Keratinocyte (primary cell): ENCODE data around the gene NME3. TPM values are rescaled to one million over a fixed set of nuclear protein-coding genes. Genes with fewer than 3 reads are reported as not detected.

Experiments used
- DNase-seq: peaks from one replicate; pipeline ENCODE4 v3.0.0-alpha.2; 2011; ENCODE audit warnings: low read depth, missing footprints, low spot score
- FAIRE-seq: peaks from 2 replicates; lab custom pipeline; 2011; peaks lifted over from hg19 to GRCh38; lab: Jason Lieb, UNC
- H2AFZ ChIP-seq: 2 replicates; pipeline ENCODE4 v1.6.0; 2012; ENCODE audit warnings: low read length, control low read depth, inconsistent platforms; ENCODE audit not compliant: control insufficient read depth
- H3K27ac ChIP-seq: 2 replicates; pipeline ENCODE4 v1.5.1; 2011; ENCODE audit warnings: low read length; ENCODE audit not compliant: control insufficient read depth, insufficient read depth
- H3K27me3 ChIP-seq: 3 replicates; pipeline ENCODE4 v1.6.0; 2011; ENCODE audit warnings: low read length; ENCODE audit not compliant: control insufficient read depth, insufficient read depth; ENCODE audit errors: extremely low read depth
- H3K36me3 ChIP-seq, 2 experiments: 2 replicates in 1 of 2; 3 replicates in 1 of 2; pipeline ENCODE4 v1.5.1; 2011; ENCODE audit warnings: low read length in 2 of 2, mild to moderate bottlenecking in 1 of 2; ENCODE audit not compliant: control insufficient read depth in 2 of 2, insufficient read depth in 2 of 2; ENCODE audit errors: extremely low read depth in 1 of 2
- H3K4me1 ChIP-seq: 3 replicates; pipeline ENCODE4 v1.5.1; 2011; ENCODE audit warnings: low read length; ENCODE audit not compliant: control insufficient read depth, insufficient read depth; ENCODE audit errors: extremely low read depth
- H3K4me2 ChIP-seq: 3 replicates; pipeline ENCODE4 v1.6.0; 2011; ENCODE audit warnings: low read depth, low read length; ENCODE audit not compliant: control insufficient read depth, insufficient read depth; ENCODE audit errors: extremely low read depth
- H3K4me3 ChIP-seq, 3 experiments: fragments of 200-600 bp in 1 of 3; sonication (generic) in 1 of 3; 2 replicates in 2 of 3; 3 replicates in 1 of 3; pipeline ENCODE4 v1.5.1; 2011 to 2016; ENCODE audit warnings: low read length in 3 of 3, mild to moderate bottlenecking in 3 of 3, control low read depth in 2 of 3, inconsistent platforms in 1 of 3, low read depth in 1 of 3, mixed read lengths in 1 of 3, mixed run types in 1 of 3, moderate library complexity in 1 of 3; ENCODE audit not compliant: control insufficient read depth in 2 of 3, insufficient read depth in 2 of 3; ENCODE audit errors: extremely low read depth in 1 of 3
- H3K79me2 ChIP-seq: 2 replicates; pipeline ENCODE4 v1.6.0; 2012; ENCODE audit warnings: low read length; ENCODE audit not compliant: control insufficient read depth, insufficient read depth
- H3K9ac ChIP-seq: 3 replicates; pipeline ENCODE4 v1.6.0; 2011; ENCODE audit warnings: low read length; ENCODE audit not compliant: control insufficient read depth, insufficient read depth; ENCODE audit errors: extremely low read depth
- H3K9me1 ChIP-seq: 3 replicates; pipeline ENCODE4 v1.6.0; 2011; ENCODE audit warnings: low read length; ENCODE audit not compliant: control insufficient read depth, insufficient read depth; ENCODE audit errors: extremely low read depth
- H3K9me3 ChIP-seq: 2 replicates; pipeline ENCODE4 v1.5.1; 2012; ENCODE audit warnings: low read depth, low read length; ENCODE audit not compliant: control insufficient read depth
- H4K20me1 ChIP-seq: 3 replicates; pipeline ENCODE4 v1.6.0; 2011; ENCODE audit warnings: low read length; ENCODE audit not compliant: control insufficient read depth, insufficient read depth; ENCODE audit errors: extremely low read depth
- CTCF ChIP-seq, 3 experiments: IDR thresholded peaks in 1 of 3; conservative IDR thresholded peaks in 1 of 3; optimal IDR thresholded peaks in 1 of 3; 2 replicates in 2 of 3; 3 replicates in 1 of 3; pipeline versions ENCODE3 to v1.5.1; 2011; ENCODE audit warnings: low read length in 3 of 3, mild to moderate bottlenecking in 3 of 3, moderate library complexity in 2 of 3, control low read depth in 1 of 3, inconsistent platforms in 1 of 3; ENCODE audit not compliant: insufficient read depth in 2 of 3; ENCODE audit errors: extremely low read depth in 1 of 3
- EZH2 ChIP-seq: IDR thresholded peaks from one replicate; pipeline ENCODE4 v1.6.1; 2012; ENCODE audit warnings: inconsistent platforms, mild to moderate bottlenecking, low read length, moderate library complexity
- dilution Hi-C: fragments of 300-500 bp; cut with MboI; formaldehyde crosslinking; loops from one replicate; pipeline ENCODE4 v1.7.0; 2020; ENCODE audit warnings: low sequenced_read_pairs; ENCODE audit not compliant: extremely low pct_ligation_motif_present
- polyA plus RNA-seq, 5 experiments: library from polyadenylated mRNA; depleted of rRNA in 3 of 5; stranded (reverse) in 3 of 5; stranded (forward) in 1 of 5; unstranded in 1 of 5; fragments of >200 nt; gene quantifications; 1 replicate in 1 of 5; 2 replicates in 3 of 5; 3 replicates in 1 of 5; pipeline versions ENCODE4 v1.2.1 to v1.2.3, GENCODE V29; 2011 to 2012; ENCODE audit warnings: missing spikeins in 2 of 5, low read depth in 1 of 5, low replicate concordance in 1 of 5

NME3 gene
- polyA plus RNA-seq, 1 donor (not counting 4 experiments of a cell fraction or from before 2014, with no cell fraction given) = 10.1 TPM

- dilution Hi-C loops = no loop called here
- peaks cover 0 to 14% of the 10 kb centered on the region in 2 experiments for H3K36me3 ChIP-seq
- H3K9me1 ChIP-seq = no peaks in the 10 kb centered on the region
Observed at GRCh38 chr16:1817716-1818115, 46.4 kb upstream of the NME3 start.

GRCh38 chr16:1817276-1817589, 45.9 kb upstream of the NME3 start:
- DNase-seq (no peak), FAIRE-seq (no peak)
- Histone ChIP-seq H3K9me3 (no peaks in the 10 kb centered on the region), H4K20me1 (no peaks in the 10 kb centered on the region), H3K4me3 (no peak overlapping the region), H3K79me2 (no peaks in the 10 kb centered on the region), H3K36me3 (peaks cover 0 to 14% of the 10 kb centered on the region in 2 experiments), H3K4me1 (no peaks in the 10 kb centered on the region), H3K9ac (no peak overlapping the region), H2AFZ (no peak overlapping the region), H3K4me2 (no peak overlapping the region), H3K27me3 (no peaks in the 10 kb centered on the region), H3K27ac (no peak overlapping the region), H3K9me1 (no peaks in the 10 kb centered on the region)
- dilution Hi-C loops = no loop called here
- no peak for TF ChIP-seq CTCF (optimal IDR thresholded peaks at IDR 0.05 in 1 of 3, IDR thresholded peaks at IDR 0.05 in 1 of 3, conservative IDR thresholded peaks at IDR 0.05 in 1 of 3; ENCODE audit: extremely low read depth in 1 of 3, insufficient read depth in 2 of 3, low read length in 3 of 3)
- no peak for TF ChIP-seq EZH2

More at GRCh38 chr16:1817716-1818115, 46.4 kb upstream of the NME3 start:
- no peaks in the 10 kb centered on the region for H3K79me2 ChIP-seq
- no peak for FAIRE-seq
- H2AFZ ChIP-seq = no peak overlapping the region
- H3K4me1 ChIP-seq = no peaks in the 10 kb centered on the region
- no peak for DNase-seq
- no peaks in the 10 kb centered on the region for H4K20me1 ChIP-seq
- TF ChIP-seq CTCF (optimal IDR thresholded peaks at IDR 0.05 in 1 of 3, IDR thresholded peaks at IDR 0.05 in 1 of 3, conservative IDR thresholded peaks at IDR 0.05 in 1 of 3; ENCODE audit: extremely low read depth in 1 of 3, insufficient read depth in 2 of 3, low read length in 3 of 3) = no peak
- no peak for TF ChIP-seq EZH2
- H3K27ac ChIP-seq = no peak overlapping the region
- no peak overlapping the region for H3K4me3 ChIP-seq
- no peak overlapping the region for H3K9ac ChIP-seq
- no peak overlapping the region for H3K4me2 ChIP-seq
- H3K27me3 ChIP-seq = no peaks in the 10 kb centered on the region
- H3K9me3 ChIP-seq = no peaks in the 10 kb centered on the region
